GM19238 (cell line): ENCODE data around the gene VWA2.

Experiments
- DNase-seq: peaks from one replicate; pipeline ENCODE4 v3.0.0; 2011; ENCODE audit warnings: low spot score; ENCODE audit not compliant: insufficient read length

Gene VWA2, protein sequence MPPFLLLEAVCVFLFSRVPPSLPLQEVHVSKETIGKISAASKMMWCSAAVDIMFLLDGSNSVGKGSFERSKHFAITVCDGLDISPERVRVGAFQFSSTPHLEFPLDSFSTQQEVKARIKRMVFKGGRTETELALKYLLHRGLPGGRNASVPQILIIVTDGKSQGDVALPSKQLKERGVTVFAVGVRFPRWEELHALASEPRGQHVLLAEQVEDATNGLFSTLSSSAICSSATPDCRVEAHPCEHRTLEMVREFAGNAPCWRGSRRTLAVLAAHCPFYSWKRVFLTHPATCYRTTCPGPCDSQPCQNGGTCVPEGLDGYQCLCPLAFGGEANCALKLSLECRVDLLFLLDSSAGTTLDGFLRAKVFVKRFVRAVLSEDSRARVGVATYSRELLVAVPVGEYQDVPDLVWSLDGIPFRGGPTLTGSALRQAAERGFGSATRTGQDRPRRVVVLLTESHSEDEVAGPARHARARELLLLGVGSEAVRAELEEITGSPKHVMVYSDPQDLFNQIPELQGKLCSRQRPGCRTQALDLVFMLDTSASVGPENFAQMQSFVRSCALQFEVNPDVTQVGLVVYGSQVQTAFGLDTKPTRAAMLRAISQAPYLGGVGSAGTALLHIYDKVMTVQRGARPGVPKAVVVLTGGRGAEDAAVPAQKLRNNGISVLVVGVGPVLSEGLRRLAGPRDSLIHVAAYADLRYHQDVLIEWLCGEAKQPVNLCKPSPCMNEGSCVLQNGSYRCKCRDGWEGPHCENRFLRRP

GRCh38 chr10:114239117-114239993 is at the start of gene VWA2:
TSS of gene VWA2 (plus strand) at chr10:114239254. CDS start at chr10:114248714, 9,460 bp downstream.
- no peak for DNase-seq

DNA sequence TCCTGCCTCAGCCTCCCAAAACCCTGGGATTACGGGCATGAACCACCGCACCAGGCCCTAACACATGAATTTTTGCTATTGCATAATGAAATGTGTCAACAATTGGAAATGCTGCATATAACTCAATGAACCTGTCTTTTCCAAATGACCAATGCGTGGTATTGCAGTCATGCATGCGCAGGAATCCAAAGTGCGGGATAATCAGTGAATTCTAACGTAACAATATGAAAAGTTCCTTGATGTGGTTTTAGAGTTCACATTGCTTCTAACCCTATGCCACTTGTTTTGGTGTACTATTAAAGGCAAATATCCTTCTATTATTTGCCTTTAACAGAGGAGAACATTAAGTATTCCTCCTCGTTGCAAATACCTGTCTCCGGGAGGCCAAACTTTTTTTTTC is 49.4 kb upstream of the VWA2 start:
- no peak for DNase-seq

- no peak for DNase-seq
Measured at GRCh38 chr10:114195079-114195478, 44.0 kb upstream of the VWA2 start.

- no peak for DNase-seq
Measured at GRCh38 chr10:114199239-114199638, 39.8 kb upstream of the VWA2 start.

- no peak for DNase-seq
Measured at GRCh38 chr10:114202812-114203211, 36.2 kb upstream of the VWA2 start.

DNA sequence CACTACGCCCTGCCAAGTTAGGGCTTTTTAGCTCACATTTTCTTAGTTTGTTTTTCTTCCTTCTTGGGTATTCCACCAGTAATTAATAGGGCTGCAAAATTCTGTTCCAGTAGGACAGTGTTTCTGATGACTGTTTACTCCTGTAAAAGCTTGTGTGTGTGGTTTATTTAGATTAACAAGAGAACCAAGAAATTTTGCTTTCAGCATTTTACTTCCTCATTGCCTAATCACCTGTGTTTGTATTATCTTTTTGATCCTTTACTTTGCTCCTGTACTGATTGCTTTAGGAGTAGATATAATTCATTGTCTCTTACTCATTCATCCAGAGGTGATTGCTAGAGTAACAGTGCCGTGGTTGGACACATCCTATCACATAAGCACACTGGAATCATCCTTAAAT is 32.2 kb upstream of the VWA2 start:
- no peak for DNase-seq

DNA sequence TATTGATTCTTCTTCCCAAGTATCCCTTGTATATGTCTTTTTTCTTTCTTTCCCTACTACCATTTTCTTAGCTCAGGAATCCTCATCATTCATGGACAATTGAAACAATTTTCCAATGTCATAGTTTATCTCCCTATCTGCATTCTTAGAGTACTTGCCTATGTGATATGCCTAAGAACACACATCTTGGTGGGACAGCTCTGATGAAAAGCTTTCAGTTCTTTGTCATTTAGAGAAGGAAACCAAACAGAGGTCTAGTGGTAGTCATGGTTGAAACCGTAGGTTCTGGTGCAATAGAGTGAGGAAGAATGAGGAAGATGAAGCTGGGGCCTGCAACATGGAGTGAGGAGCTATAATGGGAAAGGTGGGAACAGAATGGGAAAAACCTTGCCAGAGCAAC is 31.7 kb upstream of the VWA2 start:
- no peak for DNase-seq

DNA sequence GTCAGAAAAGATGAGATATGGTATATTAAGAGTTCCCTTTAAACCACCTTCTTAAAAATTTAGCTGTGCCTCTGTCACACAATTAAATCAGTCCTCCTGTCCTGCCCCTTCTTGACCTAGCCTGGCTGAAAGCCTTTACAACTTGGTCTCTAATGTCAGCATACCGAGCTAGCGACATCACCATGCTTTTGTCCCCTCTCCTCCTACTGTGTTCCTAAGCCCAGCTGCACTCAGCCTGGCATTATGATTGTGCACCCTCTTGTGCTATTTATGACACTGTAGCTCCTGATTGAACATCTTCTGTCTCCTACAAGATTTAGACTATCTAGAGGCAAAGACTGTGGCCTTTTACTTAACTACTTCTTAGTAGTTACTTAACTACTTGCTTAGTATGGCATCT is 30.7 kb upstream of the VWA2 start:
- no peak for DNase-seq

DNA sequence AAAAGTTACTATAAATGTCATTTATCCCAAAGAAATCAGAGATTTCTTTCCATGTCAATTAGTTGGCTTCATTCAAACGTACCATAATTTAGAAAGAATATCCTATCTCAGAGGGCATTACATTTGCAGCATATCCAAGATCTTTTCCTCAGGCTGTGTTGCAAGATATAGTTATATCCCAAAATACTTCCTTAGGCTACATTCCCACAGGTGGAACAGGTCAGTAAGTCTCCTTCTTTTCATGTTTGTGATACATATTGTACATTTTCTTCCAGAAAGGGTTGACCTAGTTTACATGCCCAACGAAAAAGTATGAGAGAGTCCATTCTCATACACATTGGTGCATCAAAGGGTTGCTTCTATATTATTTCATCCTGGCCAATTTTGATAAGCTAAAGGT is 26.9 kb upstream of the VWA2 start:
- DNase-seq = no peak

- no peak for DNase-seq
Measured at GRCh38 chr10:114215033-114215432, 24.0 kb upstream of the VWA2 start.

GRCh38 chr10:114220281-114220680 is 18.8 kb upstream of the VWA2 start:
- no peak for DNase-seq

- no peak for DNase-seq
Measured at GRCh38 chr10:114221235-114221634, 17.8 kb upstream of the VWA2 start.

DNA sequence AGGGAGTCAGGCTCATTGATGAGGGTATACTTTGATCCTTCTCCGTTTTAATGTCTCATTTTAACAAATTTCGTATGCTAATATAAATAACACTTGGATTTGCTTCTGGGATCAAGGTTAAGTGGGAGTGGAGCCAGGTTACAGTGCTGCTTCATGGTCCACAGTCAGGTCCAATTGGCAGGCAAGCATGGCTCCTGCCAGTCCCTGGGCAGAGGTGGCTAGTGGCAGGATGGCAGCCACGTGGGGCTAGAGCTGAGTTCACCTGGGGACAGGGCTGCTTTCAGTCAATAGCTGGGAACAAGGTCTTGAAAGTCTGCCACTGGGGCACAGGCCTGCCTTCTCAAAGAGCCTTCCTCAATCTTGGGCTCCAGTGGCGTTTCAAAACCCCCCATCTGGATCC is 16.0 kb upstream of the VWA2 start:
- DNase-seq = no peak

DNA sequence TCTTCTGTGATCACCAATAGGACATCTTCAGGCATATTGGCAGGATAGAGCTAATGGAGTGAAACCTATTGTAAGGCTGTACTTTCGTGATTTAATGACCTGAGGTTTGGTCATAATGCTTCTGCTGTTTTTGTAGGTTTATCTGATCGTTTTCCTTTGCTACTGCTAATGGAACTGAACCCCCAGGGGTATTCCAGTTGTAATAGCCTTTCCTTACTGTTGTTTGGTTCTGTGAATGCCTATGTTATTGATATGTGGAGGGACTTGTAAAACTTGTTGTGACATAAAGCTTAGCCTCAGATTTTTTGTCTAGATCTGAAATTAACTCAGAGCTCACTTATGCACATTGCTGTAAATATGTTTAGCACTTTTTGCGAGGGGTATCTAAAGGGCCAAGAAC is 10.9 kb upstream of the VWA2 start:
- no peak for DNase-seq

GRCh38 chr10:114232561-114233176 is 6.4 kb upstream of the VWA2 start:
- no peak for DNase-seq

DNA sequence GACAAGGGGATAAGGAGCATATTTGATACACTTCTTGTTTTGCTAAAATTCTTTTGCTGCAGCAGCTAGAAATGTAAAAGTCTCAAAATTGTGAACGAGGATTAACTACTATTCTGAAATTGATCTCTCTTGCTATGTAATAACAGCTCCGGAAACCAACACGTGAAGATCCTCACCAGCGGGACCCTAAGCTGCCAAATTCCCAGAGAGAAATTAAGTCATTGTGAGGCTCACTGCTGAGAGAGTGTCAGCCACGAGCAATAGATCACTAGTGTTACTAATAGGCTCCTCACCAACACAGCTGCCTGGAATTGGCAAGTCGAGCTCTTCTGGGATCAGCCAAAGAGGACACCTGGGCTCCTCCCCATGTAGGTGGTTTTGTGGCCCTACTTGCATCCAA is 5.6 kb upstream of the VWA2 start:
- no peak for DNase-seq

- DNase-seq = no peak
Measured at GRCh38 chr10:114234132-114234531, 4.9 kb upstream of the VWA2 start.

DNA sequence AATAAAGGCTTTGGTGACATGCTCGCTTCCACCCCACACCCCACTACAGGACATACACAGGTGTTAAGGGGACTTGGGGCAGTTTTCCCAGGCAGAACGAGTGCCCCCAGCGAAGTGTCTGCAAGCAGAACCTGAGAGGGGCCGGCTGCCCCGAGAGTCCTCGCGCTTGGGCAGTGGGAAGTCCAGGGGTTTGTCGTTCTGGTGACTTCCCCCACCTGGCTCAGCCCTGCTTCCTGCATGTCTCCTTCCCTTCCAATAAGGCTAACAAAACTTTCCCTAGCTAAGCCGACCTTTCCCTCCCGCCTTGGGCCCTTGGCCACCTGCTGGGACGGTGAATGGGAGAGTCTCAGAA is 916 bp downstream of the VWA2 start:
- DNase-seq = no peak

GRCh38 chr10:114242235-114242634 is 3.2 kb downstream of the VWA2 start:
- DNase-seq = no peak

DNA sequence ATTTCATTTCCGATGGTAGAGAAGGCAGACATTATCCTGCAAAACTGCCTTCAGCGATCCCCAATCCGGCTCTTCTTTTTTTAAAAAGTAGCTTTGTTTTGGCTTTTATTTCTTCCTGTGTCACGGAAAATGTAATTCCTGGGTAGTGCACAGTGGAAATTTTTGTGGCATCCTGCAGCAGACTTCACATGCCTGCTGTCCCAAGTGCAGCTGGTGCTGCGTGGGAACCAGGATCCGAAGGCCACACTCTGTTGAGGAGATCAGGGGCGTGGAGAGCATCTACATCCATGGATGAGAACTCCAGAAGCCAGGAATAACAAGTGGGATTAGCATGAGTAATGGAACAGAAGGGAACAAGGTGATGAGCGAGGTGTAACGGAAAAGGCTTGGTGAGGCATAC is 4.6 kb downstream of the VWA2 start:
- no peak for DNase-seq

DNA sequence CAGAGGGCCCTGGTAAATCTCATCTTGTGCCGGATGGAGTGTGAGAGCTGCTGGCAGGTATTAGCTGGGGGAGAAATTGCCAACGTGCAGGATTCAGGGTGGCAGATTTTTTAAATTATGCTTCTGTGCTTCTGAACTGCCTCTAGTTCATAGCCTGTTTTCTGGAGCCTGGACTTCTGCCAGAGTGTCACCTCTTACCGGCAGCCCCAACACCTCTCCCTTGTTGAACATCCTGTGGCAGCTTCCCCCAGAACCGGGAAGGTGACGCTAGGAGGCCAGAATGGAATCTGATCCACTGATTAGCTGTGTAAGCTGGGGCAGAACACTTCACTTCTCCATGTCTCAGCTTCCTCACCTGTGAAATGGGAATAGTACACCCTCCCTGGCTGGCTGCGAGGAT is 5.1 kb downstream of the VWA2 start:
- no peak for DNase-seq
